Activated CD8-positive, alpha-beta T cell treated with anti-CD3 and anti-CD28 coated beads for 36 hours (primary cell): ENCODE measurements around the gene EGR1. TPM values are rescaled to one million over a fixed set of nuclear protein-coding genes. Genes with fewer than 3 reads are reported as not detected.

Source experiments
- ATAC-seq: fragments of 200-7000 bp; cut with Tn5 transposase; one replicate; pipeline ENCODE4 v1.10.0; 2021; ENCODE audit warnings: mild to moderate bottlenecking, moderate library complexity
- CTCF ChIA-PET: fragments of 350-600 bp; sonication (Branson Sonifier 250); formaldehyde crosslinking; loops from one replicate; lab custom pipeline; 2021; ENCODE audit warnings: antibody characterized with exemption; lab: Charles Lee
- POLR2A ChIA-PET: fragments of 350-600 bp; sonication (Branson Sonifier 250); formaldehyde crosslinking; loops from one replicate; lab custom pipeline; 2021; ENCODE audit warnings: antibody characterized with exemption; lab: Charles Lee
- DNase-seq: peaks from one replicate; pipeline ENCODE4 v3.0.0-alpha.2; 2020
- H3K27ac Mint-ChIP-seq: one replicate; pipeline ENCODE4 v1.8.0; 2021; ENCODE audit warnings: mild to moderate bottlenecking, mixed read lengths
- H3K27me3 Mint-ChIP-seq: one replicate; pipeline ENCODE4 v1.8.0; 2021; ENCODE audit warnings: mixed read lengths
- H3K36me3 Mint-ChIP-seq: one replicate; pipeline ENCODE4 v1.8.0; 2021; ENCODE audit warnings: low read depth, mixed read lengths
- H3K4me1 Mint-ChIP-seq: one replicate; pipeline ENCODE4 v1.8.0; 2021; ENCODE audit warnings: low read depth, mixed read lengths
- H3K4me3 Mint-ChIP-seq: one replicate; pipeline ENCODE4 v1.8.0; 2021; ENCODE audit warnings: mild to moderate bottlenecking, moderate library complexity, mixed read lengths
- H3K9me3 Mint-ChIP-seq: one replicate; pipeline ENCODE4 v1.8.0; 2021; ENCODE audit warnings: mixed read lengths
- CTCF ChIP-seq: fragments of 200-600 bp; IDR thresholded peaks from one replicate; pipeline ENCODE4 v1.8.0; 2022; ENCODE audit warnings: antibody characterized with exemption, mild to moderate bottlenecking
- intact Hi-C: fragments of 100-400 bp; cut with micrococcal nuclease; formaldehyde crosslinking; loops from one replicate; pipeline ENCODE4 v1.10.0; 2022
- total RNA-seq, 2 experiments: library from RNA; stranded (reverse); gene quantifications; one replicate each; pipeline ENCODE4 v1.2.3, GENCODE V29; 2021

The EGR1 gene
- total RNA-seq, 2 experiments from 2014 or later, result 46.0 to 46.4 TPM

GRCh38 chr5:138491669-138492559 lies 26.6 kb downstream of the EGR1 start:
- DNase-seq, result peak; percentile 85
- Mint-ChIP-seq H3K4me3 (peak overlapping the region; percentile 78), H3K27ac (no peak overlapping the region), H3K36me3 (no peaks in the 10 kb centered on the region), H3K27me3 (peaks cover 22% of the 10 kb centered on the region), H3K9me3 (no peaks in the 10 kb centered on the region), H3K4me1 (peaks cover 16% of the 10 kb centered on the region)
- intact Hi-C loops, result no loop called here
- ChIA-PET CTCF (interaction anchor here (0.9 to 2.6 kb wide), 4 partner anchors 12 to 42 kb away, joined by 3 to 10 read pairs (median 6); no protein-coding TSS in a partner anchor), POLR2A (interaction anchor here (0.6 to 2.4 kb wide), 5 partner anchors 10 to 802 kb away, joined by 4 to 9 read pairs (median 5); no protein-coding TSS in a partner anchor)
- peak; percentile 99 for ATAC-seq
- no peak for TF ChIP-seq CTCF

- ChIA-PET POLR2A (interaction anchor here (0.6 to 2.4 kb wide), 7 partner anchors 9 to 801 kb away, joined by 3 to 9 read pairs (median 4); no protein-coding TSS in a partner anchor), CTCF (interaction anchor here (0.9 to 2.6 kb wide), 5 partner anchors 11 to 42 kb away, joined by 3 to 10 read pairs (median 4); no protein-coding TSS in a partner anchor)
- Mint-ChIP-seq H3K36me3 (no peaks in the 10 kb centered on the region), H3K27me3 (peaks cover 22% of the 10 kb centered on the region), H3K4me3 (peak overlapping the region; percentile 78), H3K9me3 (no peaks in the 10 kb centered on the region), H3K4me1 (peaks cover 16% of the 10 kb centered on the region), H3K27ac (no peak overlapping the region)
- ATAC-seq, result no peak
- DNase-seq, result no peak
- TF ChIP-seq CTCF, result no peak
- intact Hi-C loops, result no loop called here
Observed at GRCh38 chr5:138492560-138493045, 27.3 kb downstream of the EGR1 start.

- peaks cover 13% of the 10 kb centered on the region for H3K27me3 Mint-ChIP-seq
- ATAC-seq (no peak), DNase-seq (no peak)
- no peak overlapping the region for H3K27ac Mint-ChIP-seq
- POLR2A ChIA-PET, result interaction anchor here (1.6 kb wide), 1 partner anchor 31 kb away, joined by 6 read pairs; the partner anchor contains the start of gene EGR1
- H3K36me3 Mint-ChIP-seq, result no peaks in the 10 kb centered on the region
- H3K4me3 Mint-ChIP-seq, result no peak overlapping the region
- H3K4me1 Mint-ChIP-seq, result peaks cover 16% of the 10 kb centered on the region
- CTCF ChIA-PET, result interaction anchor here (0.9 to 1.3 kb wide), 2 partner anchors 8 to 46 kb away, joined by 5 read pairs; no protein-coding TSS in a partner anchor
- H3K9me3 Mint-ChIP-seq, result no peaks in the 10 kb centered on the region
- no peak for TF ChIP-seq CTCF
- intact Hi-C loops, result no loop called here
Observed at GRCh38 chr5:138495351-138495750, 30.1 kb downstream of the EGR1 start.

GRCh38 chr5:138498376-138498775 lies 33.1 kb downstream of the EGR1 start:
- POLR2A ChIA-PET, result interaction anchor here (1.3 kb wide), 1 partner anchor 34 kb away, joined by 3 read pairs; the partner anchor contains the start of gene EGR1
- intact Hi-C loops, result no loop called here
- no peak overlapping the region for H3K27ac Mint-ChIP-seq
- H3K9me3 Mint-ChIP-seq, result no peaks in the 10 kb centered on the region
- no peak overlapping the region for H3K4me3 Mint-ChIP-seq
- no peaks in the 10 kb centered on the region for H3K27me3 Mint-ChIP-seq
- DNase-seq (no peak), ATAC-seq (no peak)
- no peak for TF ChIP-seq CTCF
- CTCF ChIA-PET, result interaction anchor here (1.0 to 1.3 kb wide), 2 partner anchors 33 to 49 kb away, joined by 3 to 6 read pairs; partner anchors contain the start of gene EGR1
- no peaks in the 10 kb centered on the region for H3K36me3 Mint-ChIP-seq
- no peaks in the 10 kb centered on the region for H3K4me1 Mint-ChIP-seq
